IPS-NIHi11 (cell line): ENCODE data around the gene DAB2IP.
"Not testable (repeated sequence)": the region's sequence is repeated elsewhere in the genome, so short reads cannot be mapped to it uniquely, and the experiment has no call there.

Source experiments
- DNase-seq: peaks from one replicate; pipeline ENCODE4 v3.0.0; 2012; ENCODE audit warnings: mixed read lengths, low spot score

Gene DAB2IP

DNA sequence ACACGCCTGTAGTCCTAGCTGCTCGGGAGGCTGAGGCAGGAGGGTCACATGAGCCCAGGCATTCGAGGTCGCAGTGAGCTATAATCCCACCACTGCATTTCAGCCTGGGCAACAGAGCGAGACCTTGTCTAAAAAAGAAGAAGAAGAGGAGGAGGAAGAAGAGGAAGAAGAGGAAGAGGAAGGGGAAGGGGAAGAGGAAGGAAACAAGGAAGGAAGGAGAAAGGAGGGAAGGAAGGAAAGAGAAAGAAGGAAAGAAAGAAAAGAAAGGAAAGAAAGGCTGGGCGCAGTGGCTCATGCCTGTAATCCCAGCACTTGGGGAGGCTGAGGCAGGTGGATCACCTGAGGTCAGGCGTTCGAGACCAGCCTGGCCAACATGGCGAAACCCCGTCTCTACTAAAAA is 7.4 kb upstream of the DAB2IP start:
- DNase-seq: not testable (repeated sequence)

DNA sequence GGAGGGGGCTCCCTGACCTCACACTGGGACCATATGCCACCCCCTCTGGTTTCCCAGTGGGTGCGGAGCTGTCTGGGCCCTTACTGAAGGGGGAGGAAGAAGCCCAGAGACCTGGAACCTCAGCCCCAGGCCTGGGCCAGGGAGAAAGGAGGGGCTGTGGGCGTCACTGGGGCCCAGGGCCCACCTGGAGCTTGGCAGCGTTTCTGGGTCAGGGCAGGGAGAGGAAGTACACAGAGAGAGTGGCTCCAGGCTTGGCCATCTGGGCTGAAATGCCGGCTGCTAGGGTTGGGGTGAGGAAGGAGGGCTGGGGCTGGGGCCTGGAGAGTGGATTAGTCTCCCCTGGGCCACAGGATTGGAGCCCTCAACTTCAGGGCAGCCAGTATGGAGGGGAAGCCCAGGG is 6.4 kb upstream of the DAB2IP start:
- DNase-seq: no peak

DNA sequence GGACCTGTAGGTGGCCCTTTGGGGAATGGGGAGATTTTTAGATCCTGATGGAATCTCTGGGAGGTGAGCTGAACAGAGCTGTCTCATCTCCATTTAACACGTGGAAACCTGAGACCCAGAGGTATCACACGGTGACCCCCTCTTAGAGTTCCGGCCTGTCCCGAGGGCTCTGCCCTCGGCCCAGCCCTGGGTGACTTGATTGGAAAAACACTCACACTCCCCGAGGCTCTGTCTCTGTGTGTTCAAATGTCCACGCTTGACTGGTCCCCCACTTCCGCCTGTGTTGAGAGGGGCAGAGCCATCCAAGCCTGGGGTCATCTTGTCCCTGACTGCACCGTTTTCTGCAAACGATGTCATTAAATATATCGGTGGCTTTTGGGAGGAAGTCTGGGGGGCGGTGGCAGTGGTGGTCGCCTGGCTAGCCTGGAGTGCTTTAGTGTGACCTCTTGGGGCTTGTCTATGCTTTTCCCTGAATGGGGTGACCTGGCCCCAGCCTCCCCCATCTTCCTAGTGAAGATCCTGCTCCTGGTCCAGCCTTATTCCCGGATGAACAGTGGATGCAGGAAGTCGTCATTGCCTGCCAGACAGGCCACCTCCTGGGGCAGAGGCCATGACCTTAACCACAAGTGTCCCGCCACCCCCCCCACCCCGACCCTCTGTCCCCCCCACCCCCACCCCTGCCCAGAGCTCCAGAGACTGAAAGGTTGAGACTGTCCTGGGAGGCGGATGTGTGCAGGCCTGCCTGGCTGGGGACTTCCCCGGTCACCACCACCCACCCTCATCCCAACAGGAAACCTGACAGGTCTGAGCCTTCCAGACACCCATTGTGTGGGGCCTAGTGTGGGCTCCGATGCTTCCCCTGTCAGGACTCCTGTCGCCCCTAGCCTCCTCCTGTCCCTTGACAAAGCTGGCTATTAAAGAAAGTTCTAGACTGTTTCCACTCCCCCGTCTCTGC is 5.3 kb upstream of the DAB2IP start:
- DNase-seq: no peak

DNA sequence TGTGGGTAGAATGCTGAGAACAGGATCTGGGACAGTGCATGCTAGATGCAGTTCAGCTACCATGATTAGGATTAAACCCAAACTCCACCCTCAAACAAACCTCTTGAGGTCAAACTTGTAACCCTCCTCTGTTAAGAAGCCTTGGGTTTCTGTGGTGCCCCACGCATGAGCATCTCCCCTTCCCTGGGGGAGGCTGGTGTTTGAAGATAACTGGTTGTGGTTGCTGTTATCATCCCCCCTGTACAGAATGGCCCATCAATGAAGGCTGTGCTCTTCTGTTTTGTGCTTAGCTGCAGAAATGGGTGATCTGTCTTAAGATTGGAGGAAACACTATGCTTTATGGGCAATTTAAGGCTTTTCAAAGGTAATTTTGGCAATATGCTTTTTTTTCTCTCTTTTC is 4.4 kb upstream of the DAB2IP start:
- no peak for DNase-seq

DNA sequence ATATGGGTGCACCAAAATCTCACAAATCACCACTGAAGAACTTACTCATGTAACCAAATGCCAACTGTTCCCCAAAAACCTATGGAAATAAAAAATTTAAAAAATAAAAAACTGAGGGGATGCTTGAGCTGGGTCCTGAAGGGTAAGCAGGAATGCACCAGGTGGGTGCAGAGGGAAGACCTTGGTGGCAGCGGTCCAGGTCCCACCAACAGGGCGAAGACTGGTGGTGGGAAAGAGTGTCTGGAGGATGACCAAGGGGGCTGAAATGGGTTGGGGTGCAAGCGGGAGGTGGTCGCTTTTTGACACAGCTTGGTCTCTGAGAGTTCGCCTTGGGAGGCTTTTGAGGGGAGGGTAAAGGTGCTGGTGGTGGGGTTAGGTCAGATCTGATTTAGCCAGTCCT is 3.3 kb upstream of the DAB2IP start:
- DNase-seq: no peak

GRCh38 chr9:121648799-121649198 is 2.6 kb upstream of the DAB2IP start:
- DNase-seq: no peak

GRCh38 chr9:121649476-121650216 is 1.8 kb upstream of the DAB2IP start:
- no peak for DNase-seq

DNA sequence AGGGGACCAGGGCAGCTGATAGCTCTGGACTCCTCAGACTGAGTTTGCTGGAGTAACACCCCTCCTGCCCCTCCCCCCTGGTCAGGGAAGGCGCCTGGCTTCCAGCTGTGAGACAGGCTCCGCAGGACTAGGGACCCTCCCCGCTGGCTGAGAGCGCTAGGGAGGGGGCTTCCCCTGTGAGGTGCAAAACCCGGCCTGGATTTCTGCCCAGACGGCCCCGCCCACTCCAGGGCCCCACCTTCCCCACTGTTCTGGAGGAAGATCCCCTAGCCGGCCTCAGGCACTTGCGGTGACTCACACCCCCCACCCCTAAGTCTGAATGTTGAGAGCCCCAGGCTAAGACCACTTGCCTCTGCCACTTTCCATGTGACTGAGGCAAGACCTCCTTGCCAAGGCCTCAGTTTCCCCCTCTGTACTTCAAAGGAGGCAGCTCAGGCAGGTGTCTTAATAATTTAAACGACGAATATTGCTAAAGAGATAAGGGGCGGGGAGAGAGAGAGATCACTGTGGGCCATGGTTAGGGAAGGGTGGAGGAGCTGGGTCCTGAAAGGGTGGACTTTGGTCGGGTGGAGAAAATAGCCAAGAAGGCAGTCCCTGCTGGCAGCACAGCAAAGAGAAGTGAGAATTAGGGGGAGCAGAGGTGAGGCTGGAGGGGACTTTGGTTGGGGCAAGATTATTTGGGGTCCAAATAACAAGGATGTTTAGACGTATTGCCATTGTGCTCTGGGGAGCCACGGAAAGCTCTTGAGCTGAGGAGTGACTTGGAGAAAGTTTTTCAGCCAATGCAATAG is 1.0 kb upstream of the DAB2IP start:
- DNase-seq: peak; percentile 78

- DNase-seq: no peak
Measured at GRCh38 chr9:121651008-121651294, 483 bp upstream of the DAB2IP start.

DNA sequence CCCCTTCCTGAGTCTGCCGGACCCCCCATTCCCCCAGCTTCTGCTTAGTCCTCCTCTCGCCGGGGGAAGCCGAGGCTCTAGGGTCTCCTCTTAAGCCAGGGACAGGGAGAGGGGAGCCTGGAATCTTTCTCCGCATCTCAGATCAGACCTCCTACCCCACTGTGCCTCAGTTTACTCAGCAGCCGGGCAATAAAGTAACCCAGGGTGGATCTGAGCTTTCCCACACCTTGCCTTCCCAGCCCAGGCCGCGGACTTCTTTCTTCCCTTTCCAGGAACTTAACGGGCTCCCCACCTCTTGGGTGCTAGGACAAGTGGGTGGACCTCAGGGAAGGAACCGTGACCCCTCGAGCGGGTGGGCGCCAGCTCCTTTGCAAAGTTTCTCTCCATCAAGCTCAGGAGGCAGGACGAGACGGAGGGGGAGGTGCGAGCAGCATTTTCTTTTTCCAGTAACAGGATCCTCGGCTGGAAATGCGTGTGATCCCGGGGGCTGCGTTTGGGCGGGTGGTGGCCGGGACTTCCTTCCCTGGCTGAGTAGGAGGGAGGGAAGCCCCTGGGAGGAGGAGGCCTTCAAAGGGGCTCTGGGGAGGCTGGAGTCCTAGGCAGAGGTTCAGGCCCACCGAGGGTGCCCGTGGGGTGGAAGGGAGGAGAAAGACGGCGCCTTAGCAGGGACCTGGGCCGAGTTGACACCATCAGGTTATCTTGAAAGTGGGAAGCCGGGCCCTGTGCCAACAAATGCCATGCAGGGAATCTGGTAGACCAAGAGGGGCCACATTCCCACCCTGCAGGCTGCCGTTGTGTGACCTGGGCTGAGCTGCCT is 795 bp downstream of the DAB2IP start:
- DNase-seq: no peak

GRCh38 chr9:121652838-121653231 is 1.4 kb downstream of the DAB2IP start:
- DNase-seq: no peak

DNA sequence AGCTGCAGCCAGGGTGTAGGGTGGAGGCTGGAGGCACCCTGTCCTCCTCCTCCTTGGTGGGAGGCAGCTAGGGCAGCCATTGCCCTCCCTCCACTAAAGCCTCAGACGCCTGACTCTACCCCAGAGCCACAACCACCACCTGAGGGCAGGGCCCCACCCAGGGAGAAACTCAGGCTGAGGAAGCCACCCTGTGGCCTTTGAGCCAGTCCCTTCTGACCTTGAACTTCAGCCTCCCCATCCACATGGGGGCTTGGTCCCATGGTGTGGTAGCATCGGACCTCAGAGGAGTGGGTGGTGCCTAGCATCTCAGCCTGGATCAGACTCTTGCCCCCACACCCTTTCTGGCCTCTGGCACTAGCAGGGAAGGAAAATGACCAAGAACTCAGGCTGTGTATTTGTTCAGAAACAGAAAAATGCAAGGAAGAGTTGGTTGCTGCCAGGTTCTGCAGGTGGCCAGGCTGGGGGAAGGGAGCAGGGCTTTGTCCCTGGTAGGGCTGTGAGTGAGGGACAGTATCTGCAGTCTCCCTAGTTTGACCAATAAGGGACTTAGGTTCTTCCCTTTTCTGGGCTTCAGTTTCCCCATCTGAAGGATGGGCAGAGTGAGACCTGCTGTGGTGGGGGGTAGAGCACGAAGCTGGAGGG is 3.2 kb downstream of the DAB2IP start:
- no peak for DNase-seq

DNA sequence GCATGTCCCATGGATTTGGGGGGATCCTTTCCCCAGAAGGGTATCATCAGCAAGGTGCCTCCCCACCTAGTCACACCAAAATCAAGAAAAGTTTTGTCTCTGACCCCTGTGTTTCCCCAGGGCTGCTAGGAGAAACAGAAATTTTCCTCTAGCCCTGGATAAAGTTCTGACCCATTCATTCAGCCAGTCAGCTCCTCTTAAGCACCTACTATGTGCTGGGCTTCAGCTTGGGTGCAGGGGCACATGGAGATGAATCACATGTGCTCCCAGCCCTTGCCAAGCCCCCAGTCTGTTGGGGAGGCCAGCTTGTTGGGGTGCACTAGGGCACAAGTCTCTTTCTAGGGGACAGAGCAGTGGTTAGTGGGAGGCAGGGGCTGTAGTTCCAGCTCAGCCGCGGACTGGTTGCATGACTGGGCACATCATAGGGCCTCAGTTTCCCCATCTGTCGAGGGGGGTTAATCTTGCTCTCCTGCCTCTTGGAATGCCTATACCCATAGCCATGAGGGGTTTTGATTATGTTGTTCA is 3.9 kb downstream of the DAB2IP start:
- DNase-seq: no peak

GRCh38 chr9:121656941-121657470 is 5.6 kb downstream of the DAB2IP start:
- no peak for DNase-seq

GRCh38 chr9:121658166-121658565 is 6.7 kb downstream of the DAB2IP start:
- no peak for DNase-seq

DNA sequence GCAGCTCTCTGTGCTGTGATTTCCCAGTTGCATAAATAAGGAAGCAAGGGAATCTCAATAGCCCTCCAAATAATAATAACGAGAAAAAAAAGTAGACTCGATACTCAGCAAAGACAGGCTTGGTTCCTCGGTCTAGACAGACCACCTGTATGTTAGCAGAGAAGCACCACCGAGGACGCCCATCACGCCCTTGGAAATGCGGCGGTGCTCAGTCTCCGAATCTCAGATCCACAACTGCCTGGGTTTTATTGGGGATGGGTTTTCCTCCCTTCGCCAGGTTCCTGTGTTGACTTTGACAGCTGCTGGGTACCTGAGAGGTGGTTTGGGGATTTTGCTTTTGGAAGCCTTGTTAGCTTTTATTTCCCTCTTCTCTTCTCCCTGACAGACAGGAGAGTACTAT is 7.2 kb downstream of the DAB2IP start:
- DNase-seq: no peak

DNA sequence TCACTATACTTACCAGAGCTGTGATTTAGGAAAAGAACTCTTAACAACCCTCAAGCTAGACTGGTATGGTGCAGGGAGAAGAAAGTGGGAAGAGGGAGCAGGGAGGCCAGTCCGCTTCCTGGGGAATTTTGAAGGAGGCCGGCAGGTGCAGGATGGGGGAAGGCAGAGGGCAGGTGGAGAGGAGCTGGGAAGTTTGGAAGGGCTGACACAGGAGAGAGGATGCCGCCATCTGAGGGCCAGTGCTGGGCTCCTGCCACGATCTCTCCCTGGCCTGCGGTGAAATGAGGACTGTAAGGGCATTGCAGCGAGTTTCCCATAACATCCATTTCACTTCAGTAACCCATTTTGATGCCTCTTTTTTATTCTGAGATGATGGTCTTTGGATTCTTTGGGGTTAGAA is 8.9 kb downstream of the DAB2IP start:
- DNase-seq: no peak

DNA sequence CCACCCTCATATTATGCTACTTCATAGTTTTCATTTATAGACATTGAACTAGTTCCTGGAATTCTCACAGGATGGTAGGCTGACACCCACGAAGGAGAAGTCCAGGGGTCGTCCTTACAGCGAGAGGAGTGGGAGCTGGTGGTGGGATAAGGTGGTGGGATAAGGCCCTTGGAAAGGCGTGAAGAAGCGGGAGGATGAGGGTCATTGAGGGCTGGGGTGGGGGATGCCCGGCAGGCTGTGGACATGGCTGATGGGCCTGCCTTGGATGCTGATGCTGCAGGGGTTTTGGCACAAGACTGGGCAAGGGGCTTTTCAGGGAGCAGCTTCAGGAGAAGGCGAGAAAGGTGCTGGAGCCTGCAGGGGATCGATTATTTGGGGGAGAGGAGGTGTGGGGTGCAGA is 9.4 kb downstream of the DAB2IP start:
- no peak for DNase-seq

- no peak for DNase-seq
Measured at GRCh38 chr9:121661328-121661727, 9.9 kb downstream of the DAB2IP start.

DNA sequence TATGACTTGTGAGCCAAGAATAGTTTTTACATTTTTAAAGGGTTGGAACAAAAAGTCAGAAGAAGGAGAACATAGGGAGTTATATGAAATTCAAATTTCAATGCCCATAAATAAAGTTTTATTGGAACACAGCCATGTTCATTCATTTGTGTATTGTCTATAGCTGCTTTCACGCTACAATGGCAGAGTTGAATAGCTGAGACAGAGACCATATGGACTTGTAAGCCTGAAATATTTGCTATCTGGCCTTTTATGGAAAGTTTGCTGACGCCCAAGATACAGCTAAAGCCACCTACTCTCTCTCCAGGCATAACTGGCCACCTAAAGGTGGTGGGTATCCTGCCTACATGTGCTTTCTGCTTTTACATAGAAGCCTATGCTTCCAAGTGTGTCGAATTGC is 10.9 kb downstream of the DAB2IP start:
- no peak for DNase-seq
